GM21423 (cell line): ENCODE data around the gene SLC2A14.
"Not testable (repeated sequence)": the region's sequence is repeated elsewhere in the genome, so short reads cannot be mapped to it uniquely, and the experiment has no call there.

Experiments used
- ATAC-seq: cut with Tn5 transposase; IDR thresholded peaks from one replicate; pipeline ENCODE4 v1.9.1; 2021; ENCODE audit warnings: mild to moderate bottlenecking, moderate library complexity; ENCODE audit not compliant: unreplicated experiment

SLC2A14 gene

DNA sequence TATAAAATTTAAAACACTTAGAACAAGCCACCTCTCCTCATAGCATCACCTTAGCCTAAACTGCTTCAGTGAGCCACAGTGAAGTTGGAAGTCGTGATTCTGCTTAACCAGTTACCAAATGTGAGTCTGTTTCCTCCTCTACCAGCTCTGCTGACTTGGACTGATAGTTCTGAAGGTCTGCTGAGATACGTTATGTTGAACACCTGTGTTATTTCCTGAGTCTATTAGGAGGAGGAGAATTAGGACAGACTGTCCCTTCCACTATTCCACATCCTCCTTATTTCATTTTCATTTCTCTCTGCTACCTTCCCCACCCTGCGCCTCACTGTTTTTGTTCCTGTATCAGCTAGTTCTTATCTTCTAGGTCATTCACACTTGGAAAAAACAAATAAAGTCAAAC lies 2.4 kb downstream of the SLC2A14 start:
- ATAC-seq = no peak

GRCh38 chr12:7869137-7869536 lies 3.6 kb downstream of the SLC2A14 start:
- no peak for ATAC-seq

GRCh38 chr12:7868391-7868790 lies 4.3 kb downstream of the SLC2A14 start:
- no peak for ATAC-seq

- ATAC-seq = no peak
These were observed 8.0 kb downstream of the SLC2A14 start for GRCh38 chr12:7864601-7865150.

DNA sequence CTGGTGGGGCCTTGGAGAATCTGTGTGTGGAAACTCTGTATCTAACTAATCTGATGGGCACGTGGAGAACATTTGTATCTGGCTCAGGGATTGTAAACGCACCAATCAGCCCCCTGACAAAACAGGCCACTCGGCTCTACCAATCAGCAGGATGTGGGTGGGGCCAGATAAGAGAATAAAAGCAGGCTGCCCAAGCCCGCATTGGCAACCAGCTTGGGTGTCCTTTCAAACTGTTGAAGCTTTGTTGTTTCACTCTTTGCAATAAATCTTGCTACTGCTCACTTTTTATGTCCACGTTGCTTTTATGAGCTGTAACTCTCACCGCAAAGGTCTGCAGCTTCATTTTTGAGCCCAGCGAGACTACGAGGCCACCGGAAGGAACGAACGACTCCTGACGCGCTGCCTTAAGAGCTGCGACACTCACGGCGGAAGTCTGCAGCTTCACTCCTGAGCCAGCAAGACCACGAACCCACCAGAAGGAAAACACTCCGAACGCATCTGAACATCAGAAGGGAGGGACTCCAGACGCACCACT lies 9.8 kb downstream of the SLC2A14 start:
- ATAC-seq = not testable (repeated sequence)

DNA sequence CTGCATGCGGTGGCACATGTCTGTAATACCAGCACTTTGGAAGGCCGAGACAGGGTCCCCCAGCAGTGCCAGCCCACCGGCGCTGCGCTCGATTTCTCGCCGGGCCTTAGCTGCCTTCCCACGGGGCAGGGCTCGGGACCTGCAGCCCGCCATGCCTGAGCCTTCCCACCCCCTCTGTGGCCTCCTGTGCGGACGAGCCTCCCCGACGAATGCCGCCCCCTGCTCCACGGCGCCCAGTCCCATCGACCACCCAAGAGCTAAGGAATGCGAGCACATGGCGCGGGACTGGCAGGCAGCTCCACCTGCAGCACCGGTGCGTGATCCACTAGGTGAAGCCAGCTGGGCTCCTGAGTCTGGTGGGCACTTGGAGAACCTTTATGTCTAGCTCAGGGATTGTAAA lies 10.4 kb downstream of the SLC2A14 start:
- ATAC-seq = not testable (repeated sequence)

DNA sequence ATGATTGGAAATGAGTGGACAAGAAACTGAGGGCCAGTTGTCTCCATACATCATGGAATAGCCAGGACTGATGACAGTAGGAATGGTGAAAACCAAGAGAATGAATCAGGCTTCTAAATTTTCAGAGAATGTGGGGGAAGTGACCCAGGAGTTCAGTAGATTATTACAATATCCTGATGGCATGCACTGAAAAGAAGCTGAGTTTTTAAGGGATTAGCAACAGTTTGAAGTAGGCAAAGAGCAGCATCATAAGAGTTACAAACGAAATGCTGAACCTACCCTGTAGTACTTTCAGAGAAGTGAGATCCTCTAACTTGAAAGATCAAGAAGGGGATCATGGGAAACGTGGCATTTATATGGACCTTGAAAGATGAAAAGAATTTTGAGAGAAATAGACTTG lies 13.2 kb downstream of the SLC2A14 start:
- ATAC-seq = no peak

DNA sequence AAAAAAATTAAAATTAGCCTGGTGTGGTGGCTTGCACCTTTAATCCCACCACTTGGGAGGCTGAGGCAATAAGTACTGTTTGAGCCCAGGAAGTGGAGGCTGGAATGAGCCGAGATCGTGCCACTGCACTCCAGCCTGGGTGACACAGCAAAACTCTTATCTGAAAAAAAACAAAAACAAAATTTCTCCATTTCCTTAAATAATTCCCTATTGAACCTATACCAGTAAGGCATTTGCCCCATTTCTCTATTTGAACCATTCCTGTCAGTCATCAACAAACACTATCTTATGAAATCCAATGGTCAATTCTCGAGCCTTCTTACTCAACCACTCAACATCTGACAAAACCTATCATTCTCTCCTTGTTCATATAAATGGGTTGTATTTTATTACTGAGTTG lies 14.7 kb downstream of the SLC2A14 start:
- ATAC-seq = no peak

DNA sequence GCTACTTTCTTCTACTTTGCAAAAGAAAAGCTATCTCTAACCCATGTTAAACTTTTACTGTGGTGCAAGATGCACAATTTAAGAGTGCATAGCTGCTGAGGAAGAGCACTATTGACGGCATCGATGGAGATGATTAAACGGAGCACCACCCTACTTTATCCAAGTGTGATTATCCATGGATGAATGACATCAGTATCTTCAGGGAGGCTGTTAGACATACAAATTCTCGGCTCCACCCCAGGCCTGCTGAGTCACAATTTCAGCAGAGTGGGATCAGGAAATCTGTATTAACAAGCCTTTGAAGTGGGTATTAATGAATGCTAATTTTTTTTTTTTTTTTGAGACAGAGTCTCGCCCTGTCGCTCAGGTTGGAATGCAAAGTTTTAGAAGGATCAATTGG lies 16.2 kb downstream of the SLC2A14 start:
- ATAC-seq = no peak

- no peak for ATAC-seq
These were observed 19.2 kb downstream of the SLC2A14 start for GRCh38 chr12:7853557-7853956.

DNA sequence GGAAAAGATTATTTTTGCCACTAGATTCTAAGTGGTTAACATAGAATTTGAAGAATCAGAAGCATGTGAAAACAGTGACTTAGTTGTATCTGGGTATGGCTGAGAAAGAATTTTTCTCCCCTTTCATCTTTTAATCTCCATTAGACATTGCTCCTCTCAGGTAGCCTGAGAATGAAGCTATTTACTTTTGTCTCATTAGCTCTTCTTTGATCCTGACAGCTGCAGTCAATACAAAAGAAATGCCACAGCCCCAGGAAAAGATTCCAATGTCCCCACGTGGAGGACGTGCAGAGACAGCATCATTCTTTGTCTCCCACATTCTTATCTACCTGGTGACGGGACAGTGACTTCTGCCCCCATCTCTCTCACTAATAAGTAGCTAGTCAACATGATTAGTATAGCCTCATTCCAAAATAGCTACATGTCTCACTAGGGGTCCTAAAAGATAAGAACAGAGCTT lies 21.1 kb downstream of the SLC2A14 start:
- ATAC-seq = not testable (repeated sequence)

DNA sequence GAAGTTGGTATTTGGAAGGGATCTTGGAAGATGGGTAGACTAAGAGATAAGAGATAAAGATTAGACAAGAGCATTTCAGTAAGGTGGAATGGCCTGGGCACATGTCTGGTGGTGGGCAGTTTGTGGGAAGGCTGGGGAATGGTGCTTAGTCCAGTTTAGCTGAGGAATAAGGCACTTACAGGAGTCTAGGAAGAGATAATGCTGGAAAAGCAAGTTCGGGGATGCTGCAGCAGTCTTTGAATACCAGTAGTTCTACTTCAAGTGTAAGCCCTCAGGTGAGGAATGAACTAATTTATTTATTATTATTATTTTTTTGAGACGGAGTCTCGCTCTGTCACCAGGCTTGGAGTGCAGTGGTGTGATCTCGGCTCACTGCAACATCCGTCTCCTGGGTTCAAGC lies 22.6 kb downstream of the SLC2A14 start:
- not testable (repeated sequence) for ATAC-seq

DNA sequence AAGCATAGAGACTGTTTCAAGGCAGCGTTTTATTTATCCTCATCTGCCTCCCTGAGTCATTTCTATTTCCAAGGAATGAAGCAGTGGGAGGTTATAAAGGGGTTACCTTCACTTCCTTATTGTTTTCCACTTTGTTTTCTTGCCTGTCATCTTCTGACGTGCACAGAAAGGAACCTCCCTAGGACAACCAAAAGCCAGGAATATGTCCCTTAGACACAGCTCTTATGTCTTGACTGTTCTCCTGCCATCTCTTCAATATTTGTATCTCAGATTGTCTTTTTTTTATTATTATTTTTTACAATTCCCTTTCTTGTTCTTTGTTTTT lies 24.7 kb downstream of the SLC2A14 start:
- ATAC-seq = not testable (repeated sequence)

GRCh38 chr12:7847226-7848097 lies 25.3 kb downstream of the SLC2A14 start:
- ATAC-seq = peak; percentile 49

- no peak for ATAC-seq
These were observed 28.6 kb downstream of the SLC2A14 start for GRCh38 chr12:7844116-7844515.

- not testable (repeated sequence) for ATAC-seq
These were observed 29.1 kb downstream of the SLC2A14 start for GRCh38 chr12:7843583-7843982.

GRCh38 chr12:7843149-7843548 lies 29.6 kb downstream of the SLC2A14 start:
- ATAC-seq = not testable (repeated sequence)

GRCh38 chr12:7842444-7842843 lies 30.3 kb downstream of the SLC2A14 start:
- not testable (repeated sequence) for ATAC-seq

GRCh38 chr12:7839848-7840247 lies 32.9 kb downstream of the SLC2A14 start:
- not testable (repeated sequence) for ATAC-seq

- not testable (repeated sequence) for ATAC-seq
These were observed 33.5 kb downstream of the SLC2A14 start for GRCh38 chr12:7839226-7839625.

DNA sequence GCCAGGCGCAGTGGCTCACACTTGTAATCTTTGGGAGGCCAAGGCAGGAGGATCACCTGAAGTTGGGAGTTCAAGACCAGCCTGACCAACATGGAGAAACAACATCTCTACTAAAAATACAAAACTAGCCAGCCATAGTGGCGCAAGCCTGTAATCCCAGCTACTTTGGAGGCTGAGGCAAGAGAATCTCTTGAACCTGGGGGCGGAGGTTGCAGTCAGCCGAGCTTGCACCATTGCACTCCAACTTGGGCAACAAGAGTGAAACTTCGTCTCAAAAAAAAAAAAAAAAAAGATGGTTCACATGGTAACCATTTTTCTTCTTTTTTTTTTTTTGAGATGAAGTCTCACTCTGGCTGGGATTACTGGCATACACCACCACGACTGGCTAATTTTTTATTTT lies 35.3 kb downstream of the SLC2A14 start:
- no peak for ATAC-seq

- ATAC-seq = no peak
These were observed 36.9 kb downstream of the SLC2A14 start for GRCh38 chr12:7835766-7836165.
